ENCODE data around the gene ZBTB44. TPM values are rescaled to one million over a fixed set of nuclear protein-coding genes. Genes with fewer than 3 reads are reported as not detected.
"Not testable (repeated sequence)": the region's sequence is repeated elsewhere in the genome, so short reads cannot be mapped to it uniquely, and the experiment has no call there.

The ZBTB44 gene
- total RNA-seq, 8 experiments from 2014 or later, result 16.1 to 48.3 (median 20.8) TPM

DNA sequence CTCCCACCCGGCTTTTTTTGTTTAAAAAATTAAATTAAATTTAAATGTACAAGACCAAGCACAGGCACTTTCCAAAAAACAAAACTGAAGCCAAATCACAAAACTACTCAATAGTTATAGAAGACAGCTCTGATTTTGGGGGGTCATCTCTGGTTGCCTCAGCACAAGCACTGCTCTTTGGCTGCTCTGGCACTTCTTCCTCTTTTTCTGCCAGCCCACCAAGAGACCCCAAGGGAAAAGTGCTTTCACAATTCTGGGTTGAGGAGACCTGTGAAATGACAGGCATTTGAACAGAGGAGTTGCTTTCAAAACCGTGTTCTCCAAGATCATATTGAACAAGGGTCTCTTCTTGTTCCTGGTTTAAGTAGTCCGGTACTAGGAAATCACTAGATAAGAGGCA, 80.8 kb downstream of the ZBTB44 start:
- in situ Hi-C loops (cut with MboI; ENCODE audit: low pct_unique_long_range_greater_than_20kb in 2 of 9, low sequenced_read_pairs in 9 of 9, unreplicated experiment in 9 of 9); ATAC-seq (replicated peaks in 6 of 8); H3K4me3 ChIP-seq; H3K4me1 ChIP-seq (replicated peaks in 1 of 2); H3K27ac ChIP-seq: not testable (repeated sequence)
- WGBS, 10 experiments, result 86 to 100% (median 89%) methylated on average over 1 of the region's 3 CpGs; no CpG with 5 or more reads in 7 of the 10 experiments

DNA sequence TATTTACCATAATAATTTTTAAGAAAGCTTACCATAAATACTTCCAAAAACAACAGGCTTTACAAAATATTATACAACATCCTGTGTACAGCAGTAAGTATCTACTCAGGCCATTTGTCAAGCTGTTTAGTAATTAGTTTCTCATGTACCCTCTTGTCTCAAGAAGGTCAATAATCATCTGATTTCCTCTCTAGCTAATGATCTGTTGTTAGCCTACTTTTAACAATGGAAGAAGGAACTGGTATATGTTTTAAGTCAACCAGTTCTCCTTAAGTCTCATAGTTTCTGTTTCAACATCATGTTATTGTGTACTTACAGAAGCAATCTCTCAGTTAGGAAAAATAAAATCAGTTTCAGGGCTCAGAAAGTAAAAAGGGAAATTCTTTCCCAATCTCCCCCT, 81.2 kb downstream of the ZBTB44 start:
- ATAC-seq (replicated peaks in 6 of 8); H3K27ac ChIP-seq; in situ Hi-C loops (cut with MboI; ENCODE audit: low pct_unique_long_range_greater_than_20kb in 2 of 9, low sequenced_read_pairs in 9 of 9, unreplicated experiment in 9 of 9); H3K4me3 ChIP-seq; H3K4me1 ChIP-seq (replicated peaks in 1 of 2): not testable (repeated sequence)

GRCh38 chr11:130227373-130227772, 87.3 kb downstream of the ZBTB44 start:
- no peak overlapping the region for H3K4me3 ChIP-seq
- ATAC-seq (replicated peaks in 6 of 8), result no peak
- no peaks in the 10 kb centered on the region for H3K4me1 ChIP-seq (replicated peaks in 1 of 2)
- in situ Hi-C loops (cut with MboI; ENCODE audit: low pct_unique_long_range_greater_than_20kb in 2 of 9, low sequenced_read_pairs in 9 of 9, unreplicated experiment in 9 of 9), result no loop called here
- H3K27ac ChIP-seq, result no peak overlapping the region
- WGBS, 10 experiments, result 83 to 100% (median 90%) methylated on average over 1 to 4 of the region's 4 CpGs; no CpG with 5 or more reads in 5 of the 10 experiments

DNA sequence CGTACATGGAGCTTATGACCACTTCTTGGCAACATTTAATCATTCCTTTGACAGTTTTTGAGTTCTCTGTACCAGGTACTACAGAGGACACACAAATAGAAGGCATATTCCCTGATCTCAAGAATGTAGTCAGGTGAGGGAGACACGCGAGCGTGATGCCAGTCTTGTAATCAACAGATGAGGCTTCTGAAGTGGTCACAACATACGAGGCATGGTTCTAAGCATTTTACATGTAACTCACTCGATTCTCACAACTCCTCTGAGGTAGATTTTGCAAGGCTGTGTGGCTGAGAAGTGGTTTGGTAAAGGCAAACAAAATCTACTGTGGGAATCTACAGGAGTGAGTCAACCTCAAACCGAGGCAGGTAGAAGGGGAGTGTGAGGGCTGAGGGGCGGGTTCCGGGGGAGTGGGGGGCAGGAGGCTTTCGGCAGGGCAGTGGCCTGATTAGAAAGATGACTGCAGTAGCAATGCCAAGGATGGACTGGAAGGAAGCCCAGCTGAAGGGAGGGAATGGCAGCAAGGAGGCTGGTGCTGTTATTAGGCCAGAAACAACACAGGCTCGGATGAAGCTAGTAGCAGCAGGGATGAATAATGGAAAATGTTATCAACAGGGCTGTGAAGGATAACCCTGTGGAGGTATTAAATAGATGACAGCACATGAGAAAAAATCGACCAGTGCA, 91.3 kb downstream of the ZBTB44 start:
- 57 to 100% (median 90%) methylated on average over 1 to 7 of the region's 12 CpGs; no CpG with 5 or more reads in 1 of the 10 experiments for WGBS, 10 experiments
- in situ Hi-C loops (cut with MboI; ENCODE audit: low pct_unique_long_range_greater_than_20kb in 2 of 9, low sequenced_read_pairs in 9 of 9, unreplicated experiment in 9 of 9), result loop anchor here in 4 of 9 experiments (25.0 kb wide), 3 partner anchors 189 to 664 kb away; no protein-coding TSS in a partner anchor
- Histone ChIP-seq H3K4me3 (no peak overlapping the region), H3K4me1 (replicated peaks in 1 of 2) (no peaks in the 10 kb centered on the region), H3K27ac (no peak overlapping the region)
- no peak for ATAC-seq (replicated peaks in 6 of 8)

DNA sequence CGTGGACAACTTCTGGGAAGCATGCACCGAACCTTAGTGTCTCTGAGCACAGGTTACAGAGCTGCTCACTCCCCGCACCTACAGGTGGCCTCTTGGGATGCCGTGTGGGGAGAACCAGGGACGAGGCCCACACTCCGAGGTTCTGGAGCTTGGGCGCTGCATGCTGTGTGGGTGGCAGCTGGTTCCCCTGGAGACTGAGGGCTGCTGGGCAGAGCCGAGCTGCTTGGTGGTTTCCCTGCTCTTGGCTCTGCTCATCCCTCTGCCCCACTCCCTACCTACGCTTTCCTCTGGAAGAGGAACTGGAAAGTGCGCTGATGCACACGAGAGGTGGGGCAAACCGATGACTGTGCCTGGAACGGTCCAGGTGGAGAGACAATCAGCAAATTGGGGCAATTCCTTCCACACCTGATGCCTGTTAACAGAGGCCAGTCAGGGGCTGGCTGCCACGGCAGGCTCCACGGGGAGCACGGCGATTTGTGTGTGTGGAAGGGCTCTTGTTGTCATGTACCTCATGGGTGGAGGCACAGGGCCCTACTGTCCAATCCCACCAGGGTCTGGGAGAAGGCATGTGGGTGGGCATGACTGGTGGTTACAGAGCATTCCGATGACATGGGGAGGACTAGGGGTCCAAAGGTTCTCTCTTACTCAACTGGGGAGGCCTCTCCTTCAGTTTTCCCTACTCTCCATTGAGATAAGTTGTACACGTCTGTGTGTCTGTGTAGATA, 94.2 kb downstream of the ZBTB44 start:
- Histone ChIP-seq H3K4me3 (no peak overlapping the region), H3K27ac (no peak overlapping the region), H3K4me1 (replicated peaks in 1 of 2) (no peaks in the 10 kb centered on the region)
- in situ Hi-C loops (cut with MboI; ENCODE audit: low pct_unique_long_range_greater_than_20kb in 2 of 9, low sequenced_read_pairs in 9 of 9, unreplicated experiment in 9 of 9), result loop anchor here in 4 of 9 experiments (25.0 kb wide), 3 partner anchors 192 to 667 kb away; no protein-coding TSS in a partner anchor
- ATAC-seq (replicated peaks in 6 of 8), result no peak
- WGBS, 10 experiments, result 81 to 100% (median 91%) methylated on average over 1 to 11 of the region's 19 CpGs; no CpG with 5 or more reads in 4 of the 10 experiments

- Histone ChIP-seq H3K4me1 (replicated peaks in 1 of 2) (no peaks in the 10 kb centered on the region), H3K4me3 (no peak overlapping the region), H3K27ac (no peak overlapping the region)
- 66 to 100% (median 100%) methylated on average over 3 to 7 of the region's 8 CpGs; no CpG with 5 or more reads in 3 of the 10 experiments for WGBS, 10 experiments
- in situ Hi-C loops (cut with MboI; ENCODE audit: low pct_unique_long_range_greater_than_20kb in 2 of 9, low sequenced_read_pairs in 9 of 9, unreplicated experiment in 9 of 9), result loop anchor here in 4 of 9 experiments (10.0 to 25.0 kb wide), 4 partner anchors 193 to 668 kb away; partner anchors contain the start of gene ADAMTS8 (in 1 of the 4)
- no peak for ATAC-seq (replicated peaks in 6 of 8)
Measured at GRCh38 chr11:130219148-130219547, 95.6 kb downstream of the ZBTB44 start.

DNA sequence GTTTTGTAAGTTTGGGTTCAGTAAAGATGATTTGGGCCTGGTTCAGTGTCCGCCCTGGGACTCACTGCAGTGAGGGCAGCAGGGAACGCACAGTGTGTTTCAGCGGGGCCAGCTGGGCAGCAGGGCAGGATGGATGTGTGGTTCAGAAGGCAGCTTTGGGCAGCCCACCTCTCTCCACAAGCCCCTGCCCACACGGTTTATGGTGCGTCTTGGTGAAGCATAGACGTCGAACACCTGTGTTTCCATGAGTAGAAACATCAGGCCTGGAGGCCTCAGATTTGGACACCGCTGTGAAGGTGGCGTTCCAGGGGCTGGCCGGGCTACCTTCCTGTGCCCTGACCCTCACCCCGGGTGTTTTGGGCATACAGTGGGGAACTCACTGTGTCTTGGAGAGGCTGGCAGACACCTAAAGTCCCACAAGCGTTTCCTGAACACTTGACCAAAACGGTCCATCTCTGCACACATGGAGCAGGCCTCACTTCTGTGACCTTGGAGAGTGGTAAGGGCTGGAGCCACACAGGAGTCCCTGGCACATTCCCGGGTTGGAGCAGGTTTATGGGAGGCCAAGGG, 96.1 kb downstream of the ZBTB44 start:
- in situ Hi-C loops (cut with MboI; ENCODE audit: low pct_unique_long_range_greater_than_20kb in 2 of 9, low sequenced_read_pairs in 9 of 9, unreplicated experiment in 9 of 9), result loop anchor here in 4 of 9 experiments (10.0 to 25.0 kb wide), 4 partner anchors 194 to 669 kb away; partner anchors contain the start of gene ADAMTS8 (in 1 of the 4)
- WGBS, 10 experiments, result 85 to 100% (median 86%) methylated on average over 1 to 7 of the region's 14 CpGs; no CpG with 5 or more reads in 7 of the 10 experiments

DNA sequence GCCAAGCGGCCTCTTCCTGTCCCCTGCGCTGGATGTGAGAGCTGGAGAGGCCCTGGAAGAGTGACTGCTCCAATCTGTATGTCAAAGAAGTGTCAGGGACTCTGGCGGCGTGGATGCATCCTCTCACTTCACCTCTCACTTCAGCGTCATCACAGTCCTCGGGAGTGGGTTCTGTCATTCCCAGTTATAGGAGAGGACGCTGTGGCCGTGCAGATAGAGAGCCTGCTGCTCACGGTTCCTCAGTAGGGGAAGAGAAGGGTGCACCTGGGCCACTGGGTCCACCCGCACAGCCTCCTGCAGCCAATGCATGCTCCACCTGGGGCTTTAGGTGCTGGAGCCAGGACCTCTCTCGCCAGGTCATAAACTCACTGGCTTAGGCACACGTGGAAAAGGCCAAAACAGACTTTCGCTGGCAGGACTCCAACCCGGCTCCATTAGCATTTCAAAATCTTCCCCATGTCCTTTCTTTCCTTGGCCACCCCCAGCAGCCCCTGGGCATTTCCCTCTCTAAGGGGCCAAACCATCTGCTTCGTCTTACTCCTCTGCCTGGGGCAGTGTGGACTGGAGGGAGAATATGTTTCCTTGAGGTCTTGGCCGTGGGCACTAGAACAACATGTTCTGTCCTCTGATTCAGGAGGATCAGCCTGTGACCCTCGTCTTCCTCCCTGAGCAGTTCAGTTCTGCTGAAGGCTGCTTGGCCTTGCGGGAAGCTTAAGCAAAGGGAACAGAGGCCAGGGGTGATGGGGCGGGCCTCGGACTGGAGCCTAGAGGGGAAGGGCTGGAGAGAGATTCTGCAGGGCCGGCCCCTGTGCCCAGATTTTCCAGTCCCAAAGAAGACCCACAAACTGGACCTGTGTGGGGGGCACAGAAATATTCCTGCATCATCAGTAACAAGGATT, 97.3 kb downstream of the ZBTB44 start:
- Histone ChIP-seq H3K4me3 (no peak overlapping the region), H3K4me1 (replicated peaks in 1 of 2) (no peaks in the 10 kb centered on the region), H3K27ac (no peak overlapping the region)
- peak in 1 of 8 experiments; percentile 53 for ATAC-seq (replicated peaks in 6 of 8)
- 0 to 100% (median 54%) methylated on average over 1 to 10 of the region's 21 CpGs; no CpG with 5 or more reads in 1 of the 10 experiments for WGBS, 10 experiments
- in situ Hi-C loops (cut with MboI; ENCODE audit: low pct_unique_long_range_greater_than_20kb in 2 of 9, low sequenced_read_pairs in 9 of 9, unreplicated experiment in 9 of 9), result loop anchor here in 4 of 9 experiments (10.0 to 25.0 kb wide), 4 partner anchors 195 to 670 kb away; partner anchors contain the start of gene ADAMTS8 (in 1 of the 4)

More for the DNA sequence above, 96.1 kb downstream of the ZBTB44 start:
- no peaks in the 10 kb centered on the region for H3K4me1 ChIP-seq (replicated peaks in 1 of 2)
- ATAC-seq (replicated peaks in 6 of 8), result no peak
- H3K4me3 ChIP-seq, result no peak overlapping the region
- H3K27ac ChIP-seq, result no peak overlapping the region

GRCh38 chr11:130216591-130217132, 98.1 kb downstream of the ZBTB44 start:
- H3K4me1 ChIP-seq (replicated peaks in 1 of 2), result no peaks in the 10 kb centered on the region
- ATAC-seq (replicated peaks in 6 of 8), result no peak
- no peak overlapping the region for H3K4me3 ChIP-seq
- in situ Hi-C loops (cut with MboI; ENCODE audit: low pct_unique_long_range_greater_than_20kb in 2 of 9, low sequenced_read_pairs in 9 of 9, unreplicated experiment in 9 of 9), result loop anchor here in 4 of 9 experiments (10.0 to 25.0 kb wide), 4 partner anchors 196 to 671 kb away; partner anchors contain the start of gene ADAMTS8 (in 1 of the 4)
- WGBS, 10 experiments, result 29 to 100% (median 83%) methylated on average over 1 to 7 of the region's 17 CpGs; no CpG with 5 or more reads in 4 of the 10 experiments
- H3K27ac ChIP-seq, result no peak overlapping the region

- in situ Hi-C loops (cut with MboI; ENCODE audit: low pct_unique_long_range_greater_than_20kb in 2 of 9, low sequenced_read_pairs in 9 of 9, unreplicated experiment in 9 of 9), result loop anchor here in 4 of 9 experiments (10.0 to 25.0 kb wide), 4 partner anchors 196 to 671 kb away; partner anchors contain the start of gene ADAMTS8 (in 1 of the 4)
- 20 to 94% (median 66%) methylated on average over 2 to 4 of the region's 4 CpGs; no CpG with 5 or more reads in 6 of the 10 experiments for WGBS, 10 experiments
- Histone ChIP-seq H3K4me1 (replicated peaks in 1 of 2) (no peaks in the 10 kb centered on the region), H3K4me3 (no peak overlapping the region), H3K27ac (no peak overlapping the region)
- ATAC-seq (replicated peaks in 6 of 8), result no peak
Measured at GRCh38 chr11:130216221-130216550, 98.5 kb downstream of the ZBTB44 start.

DNA sequence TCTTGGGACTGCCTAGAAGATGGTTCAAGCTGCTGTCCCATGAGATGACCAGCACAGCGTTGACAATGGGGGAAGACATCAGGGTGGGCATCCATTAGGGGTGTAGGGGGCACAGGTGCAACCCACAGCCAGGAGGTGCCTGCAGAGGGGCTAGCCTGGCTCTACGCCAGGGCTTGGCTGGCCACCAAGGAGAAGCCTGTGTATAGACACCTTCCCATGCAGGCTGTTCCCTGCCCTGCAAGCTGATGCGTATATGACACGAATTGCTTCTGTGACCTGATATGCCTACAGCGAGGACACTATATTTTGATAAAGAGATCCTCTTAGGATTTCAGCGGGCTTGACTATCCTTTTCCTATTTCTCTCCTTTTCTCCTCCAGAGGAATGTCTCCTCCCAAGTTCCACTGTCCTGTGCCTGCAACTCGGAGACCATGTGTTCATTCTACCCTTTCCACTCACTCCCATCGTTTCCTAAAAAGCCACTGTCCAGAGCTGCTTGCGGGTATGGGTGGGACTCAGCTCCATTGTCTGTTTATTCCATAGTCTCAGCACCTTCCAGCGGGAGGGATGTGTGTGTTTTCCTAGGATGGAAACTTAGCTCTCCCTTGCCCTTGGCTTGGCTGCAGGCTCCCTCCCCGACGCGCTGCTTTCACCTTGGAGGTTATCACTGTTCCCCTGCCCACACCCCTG, 99.0 kb downstream of the ZBTB44 start:
- Histone ChIP-seq H3K4me3 (no peak overlapping the region), H3K27ac (no peak overlapping the region), H3K4me1 (replicated peaks in 1 of 2) (no peaks in the 10 kb centered on the region)
- in situ Hi-C loops (cut with MboI; ENCODE audit: low pct_unique_long_range_greater_than_20kb in 2 of 9, low sequenced_read_pairs in 9 of 9, unreplicated experiment in 9 of 9), result loop anchor here in 4 of 9 experiments (10.0 to 25.0 kb wide), 4 partner anchors 197 to 672 kb away; partner anchors contain the start of gene ADAMTS8 (in 1 of the 4)
- 17 to 100% (median 89%) methylated on average over 1 to 12 of the region's 13 CpGs; no CpG with 5 or more reads in 3 of the 10 experiments for WGBS, 10 experiments
- no peak for ATAC-seq (replicated peaks in 6 of 8)

Data from motor neuron (in vitro differentiated cells).